ENCODE data around the gene ACSS1. TPM values are rescaled to one million over a fixed set of nuclear protein-coding genes. Genes with fewer than 3 reads are reported as not detected.
A peak's percentile ranks its signal among the peaks of the same experiment; 100 is the strongest.

ACSS1 gene
- 10 to 100 TPM; 38.5 to 55.5 (median 42.2) TPM for total RNA-seq

- Histone ChIP-seq H3K36me3 (no peaks in the 10 kb centered on the region), H3K4me3 (peak within 1 kb of the TSS; percentile 58 to 89 (median 80)), H3K4me1 (peaks cover 0 to 49% (median 42%) of the 10 kb centered on the region in 4 donors), H3K27ac (peak within 1 kb of the TSS; percentile 85 to 96 (median 94)), H3K27me3 (no peaks in the 10 kb centered on the region), H3K9me3 (no peaks in the 10 kb centered on the region)
- peak in 1 of 2 donors; percentile 43 for DNase-seq (ENCODE audit: low spot score in 2 of 2)
- peak; percentile 48 to 54 for TF ChIP-seq POLR2A (IDR thresholded peaks at IDR 0.05)
- TF ChIP-seq EP300 (IDR thresholded peaks at IDR 0.05): peak in 1 of 2 donors; percentile 42
- no peak for TF ChIP-seq CTCF (IDR thresholded peaks at IDR 0.05)
- 0% methylated on average over 16 of the region's 56 CpGs; no CpG with 5 or more reads in 1 of the 2 donors for WGBS, 2 donors
These were observed at the start of gene ACSS1 for GRCh38 chr20:25058051-25058846. ACSS1 (minus strand) TSS chr20:25058139; CDS start chr20:25058102, 37 bp downstream.

- no peak for TF ChIP-seq POLR2A (IDR thresholded peaks at IDR 0.05)
- TF ChIP-seq CTCF (IDR thresholded peaks at IDR 0.05): no peak
- TF ChIP-seq EP300 (IDR thresholded peaks at IDR 0.05): no peak
- no peak for DNase-seq (ENCODE audit: low spot score in 2 of 2)
- H3K27ac ChIP-seq: no peak overlapping the region
- no peaks in the 10 kb centered on the region for H3K9me3 ChIP-seq
- H3K4me1 ChIP-seq: no peaks in the 10 kb centered on the region
- no peaks in the 10 kb centered on the region for H3K27me3 ChIP-seq
- H3K36me3 ChIP-seq: no peaks in the 10 kb centered on the region
- H3K4me3 ChIP-seq: no peak overlapping the region
- 93 to 94% methylated on average over 3 of the region's 3 CpGs for WGBS, 2 donors
These were observed 45.6 kb upstream of the ACSS1 start for GRCh38 chr20:25103526-25103925.

GRCh38 chr20:25100914-25101313, 43.0 kb upstream of the ACSS1 start:
- Histone ChIP-seq H3K4me3 (no peak overlapping the region), H3K27ac (no peak overlapping the region), H3K27me3 (no peaks in the 10 kb centered on the region), H3K4me1 (no peaks in the 10 kb centered on the region), H3K36me3 (no peaks in the 10 kb centered on the region), H3K9me3 (no peaks in the 10 kb centered on the region)
- DNase-seq (ENCODE audit: low spot score in 2 of 2): no peak
- no peak for TF ChIP-seq CTCF (IDR thresholded peaks at IDR 0.05)
- no peak for TF ChIP-seq EP300 (IDR thresholded peaks at IDR 0.05)
- no peak for TF ChIP-seq POLR2A (IDR thresholded peaks at IDR 0.05)
- 45 to 50% methylated on average over 3 of the region's 3 CpGs for WGBS, 2 donors

- H3K4me3 ChIP-seq: no peak overlapping the region
- H3K27me3 ChIP-seq: no peaks in the 10 kb centered on the region
- TF ChIP-seq EP300 (IDR thresholded peaks at IDR 0.05): no peak
- TF ChIP-seq POLR2A (IDR thresholded peaks at IDR 0.05): no peak
- no peak for TF ChIP-seq CTCF (IDR thresholded peaks at IDR 0.05)
- H3K9me3 ChIP-seq: no peaks in the 10 kb centered on the region
- H3K27ac ChIP-seq: no peak overlapping the region
- no peaks in the 10 kb centered on the region for H3K4me1 ChIP-seq
- no peak for DNase-seq (ENCODE audit: low spot score in 2 of 2)
- H3K36me3 ChIP-seq: no peaks in the 10 kb centered on the region
- WGBS, 2 donors: 82 to 85% methylated on average over 4 of the region's 4 CpGs
These were observed 41.7 kb upstream of the ACSS1 start for GRCh38 chr20:25099601-25100140.

GRCh38 chr20:25097498-25097897, 39.6 kb upstream of the ACSS1 start:
- TF ChIP-seq POLR2A (IDR thresholded peaks at IDR 0.05) (no peak), EP300 (IDR thresholded peaks at IDR 0.05) (no peak), CTCF (IDR thresholded peaks at IDR 0.05) (no peak)
- Histone ChIP-seq H3K36me3 (no peaks in the 10 kb centered on the region), H3K9me3 (no peaks in the 10 kb centered on the region), H3K27ac (no peak overlapping the region), H3K4me3 (no peak overlapping the region), H3K4me1 (no peaks in the 10 kb centered on the region), H3K27me3 (no peaks in the 10 kb centered on the region)
- WGBS, 2 donors: 26 to 34% methylated on average over 2 of the region's 2 CpGs
- DNase-seq (ENCODE audit: low spot score in 2 of 2): no peak

Measured in tibial nerve (tissue), 4 donors.